Transverse colon (tissue), 4 donors: Measurements from ENCODE around the gene AMPD3. TPM values are rescaled to one million over a fixed set of nuclear protein-coding genes. Genes with fewer than 3 reads are reported as not detected.

Source experiments
- DNase-seq: peaks from one replicate; pipeline ENCODE4 v3.0.0-alpha.2; 2019
- H3K27ac ChIP-seq, 4 donors: fragments of 200-600 bp; sonication (generic); 2 replicates each; pipeline ENCODE4 v1.5.1; 2016 to 2018; ENCODE audit warnings: inconsistent platforms in 4 of 4
- H3K27me3 ChIP-seq: fragments of 200-600 bp; sonication (generic); 2 replicates; pipeline ENCODE4 v1.5.1; 2017; ENCODE audit warnings: inconsistent platforms
- H3K36me3 ChIP-seq, 4 donors: fragments of 200-600 bp; sonication (generic); 2 replicates each; pipeline ENCODE4 v1.5.1; 2017 to 2019; ENCODE audit warnings: inconsistent platforms in 4 of 4
- H3K4me1 ChIP-seq, 4 donors: fragments of 200-600 bp; sonication (generic); 2 replicates each; pipeline ENCODE4 v1.5.1; 2017 to 2020; ENCODE audit warnings: inconsistent platforms in 4 of 4
- H3K4me3 ChIP-seq, 4 donors: fragments of 200-600 bp; sonication (generic); 1 replicate in 1 of 4; 2 replicates in 3 of 4; pipeline versions ENCODE4 v1.5.1 to v1.6.1; 2017 to 2019; ENCODE audit warnings: inconsistent platforms in 4 of 4
- H3K9me3 ChIP-seq, 2 donors: fragments of 200-600 bp; sonication (generic); 2 replicates each; pipeline ENCODE4 v1.5.1; 2017 to 2019; ENCODE audit warnings: inconsistent platforms in 2 of 2
- EP300 ChIP-seq: sonication (generic); formaldehyde crosslinking; IDR thresholded peaks from one replicate; pipeline ENCODE4 v1.6.1; 2017; ENCODE audit warnings: antibody characterized with exemption, low read depth
- POLR2A ChIP-seq: fragments of 450-650 bp; IDR thresholded peaks from one replicate; pipeline ENCODE4 v1.6.1; 2016; ENCODE audit warnings: antibody characterized with exemption, mild to moderate bottlenecking, moderate library complexity
- POLR2AphosphoS5 ChIP-seq, 3 donors: sonication (generic); formaldehyde crosslinking; IDR thresholded peaks; one replicate each; pipeline ENCODE4 v1.6.1; 2016; ENCODE audit warnings: antibody characterized with exemption in 3 of 3
- WGBS, 2 donors: methylation state at CpG; one replicate each; pipeline ENCODE4 v1.1.5; 2018; ENCODE audit warnings: low coverage in 1 of 2; 5-methylcytosine and 5-hydroxymethylcytosine counted together
- in situ Hi-C, 4 donors: fragments of 200-750 bp; cut with MboI; loops; one replicate each; pipeline versions ENCODE4 v1.15.0 to v1.15.1; 2017; ENCODE audit warnings: low sequenced_read_pairs in 3 of 4, low pct_ligation_motif_present in 1 of 4, low pct_unique_long_range_greater_than_20kb in 1 of 4
- intact Hi-C: fragments of 100-400 bp; cut with DNase I; formaldehyde crosslinking; loops from one replicate; pipeline ENCODE4 v1.15.1; 2023; ENCODE audit warnings: low total_unique reads
- total RNA-seq, 4 donors: library from RNA; depleted of rRNA; stranded (reverse); fragments of >200 nt; gene quantifications; one replicate each; pipeline ENCODE4 v1.1.0, GENCODE V29; 2016
- TF ChIP-seq, protein P1 (sequence below), 5 experiments: fragments of 200-600 bp in 3 of 5; fragments of 450-650 bp in 2 of 5; sonication (generic) in 3 of 5; IDR thresholded peaks; 1 replicate in 2 of 5; 2 replicates in 3 of 5; pipeline ENCODE4 v1.5.1; 2016 to 2017; ENCODE audit warnings: antibody characterized with exemption in 5 of 5, inconsistent platforms in 3 of 5, mild to moderate bottlenecking in 2 of 5, moderate library complexity in 1 of 5

Gene AMPD3
- total RNA-seq, 4 donors from 2014 or later = 2.4 to 32.9 (median 11.2) TPM

DNA sequence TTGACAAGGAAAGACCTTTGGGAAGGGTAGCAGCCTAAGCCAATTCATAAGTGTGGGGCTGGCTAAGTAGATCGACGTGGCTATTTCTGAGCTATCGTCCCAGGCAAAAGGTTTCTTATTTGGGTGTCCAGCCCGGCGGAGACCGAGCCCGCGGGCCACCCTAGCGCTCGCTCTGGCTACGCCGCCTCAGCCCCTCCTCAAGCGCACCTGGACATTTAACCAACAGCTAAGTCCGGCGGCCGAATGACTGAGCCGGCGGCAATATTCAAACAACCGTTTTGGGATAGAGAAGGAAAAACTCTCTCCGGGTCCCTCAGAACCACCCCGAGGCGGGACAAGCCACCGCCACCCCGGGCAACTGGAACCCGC lies 85.5 kb downstream of the AMPD3 start:
- intact Hi-C loops = loop anchor here (10.0 kb wide), 1 partner anchor 194 kb away; no protein-coding TSS in a partner anchor
- Histone ChIP-seq H3K4me3 (peak overlapping the region; percentile 61 to 89 (median 72)), H3K9me3 (no peaks in the 10 kb centered on the region), H3K36me3 (no peaks in the 10 kb centered on the region), H3K27me3 (no peaks in the 10 kb centered on the region), H3K4me1 (peaks cover 6 to 18% (median 9%) of the 10 kb centered on the region in 4 donors), H3K27ac (peak overlapping the region; percentile 87 to 94 (median 90))
- WGBS, 2 donors = 0% methylated on average over 2 to 25 of the region's 25 CpGs
- in situ Hi-C loops = loop anchor here in 1 of 4 donors (25.0 kb wide), 1 partner anchor 197 kb away; no protein-coding TSS in a partner anchor
- no peak for TF ChIP-seq EP300
- TF ChIP-seq POLR2A = no peak
- no peak for DNase-seq

DNA sequence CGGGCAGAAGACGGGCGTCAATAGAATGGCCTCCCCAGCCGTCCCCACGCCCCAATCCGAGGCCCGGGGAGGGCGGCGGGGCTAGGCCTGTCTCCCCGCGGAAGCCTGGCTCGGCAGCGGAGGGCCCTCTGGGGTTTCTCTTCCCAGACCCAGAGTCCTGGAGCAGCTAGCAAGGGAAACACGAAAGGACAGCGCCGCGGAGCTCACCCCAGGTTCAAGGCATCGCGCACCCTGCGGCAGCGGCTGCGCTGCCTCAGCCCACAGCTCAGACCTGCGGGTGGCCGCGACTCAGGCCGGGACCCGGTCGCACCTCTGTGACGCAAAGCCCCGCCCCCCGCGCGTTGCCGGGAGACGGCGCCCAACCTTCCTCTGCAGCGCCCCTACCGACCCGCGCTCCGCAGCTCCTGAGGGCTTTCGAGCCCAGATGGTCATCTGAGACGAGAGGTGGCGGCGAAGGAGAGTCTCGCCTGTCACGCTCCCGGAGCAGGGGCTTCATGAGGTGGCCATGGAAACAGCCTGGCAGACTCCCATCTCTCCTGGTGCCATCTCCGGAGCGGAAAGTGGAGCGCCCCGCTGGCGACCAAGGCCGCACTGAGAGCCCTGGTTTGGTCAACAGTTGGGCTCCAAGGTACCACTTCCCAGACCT lies 86.0 kb downstream of the AMPD3 start, which contains the start of gene RNF141:
Gene RNF141, minus strand, starts transcription at position 273 of the 646 bp plus-strand sequence. CDS start 7,029 bp downstream, outside the sequence.
- in situ Hi-C loops = loop anchor here in 1 of 4 donors (25.0 kb wide), 1 partner anchor 196 kb away; no protein-coding TSS in a partner anchor
- 1% methylated on average over 46 of the region's 54 CpGs; no CpG with 5 or more reads in 1 of the 2 donors for WGBS, 2 donors
- Histone ChIP-seq H3K27me3 (no peaks in the 10 kb centered on the region), H3K27ac (peak within 1 kb of the TSS; percentile 87 to 94 (median 90)), H3K4me3 (peak within 1 kb of the TSS; percentile 61 to 89 (median 72)), H3K4me1 (peaks cover 6 to 18% (median 9%) of the 10 kb centered on the region in 4 donors), H3K9me3 (no peaks in the 10 kb centered on the region), H3K36me3 (no peaks in the 10 kb centered on the region)
- intact Hi-C loops = loop anchor here (10.0 kb wide), 1 partner anchor 194 kb away; no protein-coding TSS in a partner anchor
- peak; percentile 96 to 98 (median 98) for TF ChIP-seq POLR2AphosphoS5 (IDR thresholded peaks at IDR 0.05)
- TF ChIP-seq, protein P1, sequence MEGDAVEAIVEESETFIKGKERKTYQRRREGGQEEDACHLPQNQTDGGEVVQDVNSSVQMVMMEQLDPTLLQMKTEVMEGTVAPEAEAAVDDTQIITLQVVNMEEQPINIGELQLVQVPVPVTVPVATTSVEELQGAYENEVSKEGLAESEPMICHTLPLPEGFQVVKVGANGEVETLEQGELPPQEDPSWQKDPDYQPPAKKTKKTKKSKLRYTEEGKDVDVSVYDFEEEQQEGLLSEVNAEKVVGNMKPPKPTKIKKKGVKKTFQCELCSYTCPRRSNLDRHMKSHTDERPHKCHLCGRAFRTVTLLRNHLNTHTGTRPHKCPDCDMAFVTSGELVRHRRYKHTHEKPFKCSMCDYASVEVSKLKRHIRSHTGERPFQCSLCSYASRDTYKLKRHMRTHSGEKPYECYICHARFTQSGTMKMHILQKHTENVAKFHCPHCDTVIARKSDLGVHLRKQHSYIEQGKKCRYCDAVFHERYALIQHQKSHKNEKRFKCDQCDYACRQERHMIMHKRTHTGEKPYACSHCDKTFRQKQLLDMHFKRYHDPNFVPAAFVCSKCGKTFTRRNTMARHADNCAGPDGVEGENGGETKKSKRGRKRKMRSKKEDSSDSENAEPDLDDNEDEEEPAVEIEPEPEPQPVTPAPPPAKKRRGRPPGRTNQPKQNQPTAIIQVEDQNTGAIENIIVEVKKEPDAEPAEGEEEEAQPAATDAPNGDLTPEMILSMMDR (IDR thresholded peaks at IDR 0.05) = peak; percentile 79 to 95 (median 84)
- TF ChIP-seq POLR2A = peak; percentile 96
- no peak for TF ChIP-seq EP300
- DNase-seq = peak; percentile 97

DNA sequence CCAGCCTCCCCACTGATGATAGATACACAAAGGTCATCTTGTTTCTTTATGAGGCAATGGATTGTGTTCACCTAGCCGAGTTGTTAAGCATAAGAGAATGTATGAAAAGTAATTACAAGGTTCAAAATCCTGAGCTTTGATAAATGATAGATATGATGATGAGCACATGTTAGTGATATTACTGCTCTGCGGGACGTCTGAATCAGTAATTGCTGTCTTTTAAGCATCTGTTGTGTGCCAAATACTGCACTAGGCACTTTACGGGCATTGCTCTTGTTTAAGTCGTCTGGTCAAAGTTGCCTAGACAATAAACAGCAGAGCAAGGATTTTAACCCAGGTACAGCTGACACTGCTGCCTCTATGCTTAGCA lies 86.5 kb downstream of the AMPD3 start:
- peak overlapping the region; percentile 87 to 94 (median 90) for H3K27ac ChIP-seq
- H3K36me3 ChIP-seq = no peaks in the 10 kb centered on the region
- TF ChIP-seq POLR2AphosphoS5 (IDR thresholded peaks at IDR 0.05) (no peak), POLR2A (no peak), EP300 (no peak)
- TF ChIP-seq, protein P1 (IDR thresholded peaks at IDR 0.05) = no peak
- in situ Hi-C loops (loop anchor here in 1 of 4 donors (25.0 kb wide), 1 partner anchor 196 kb away; no protein-coding TSS in a partner anchor), intact Hi-C loops (loop anchor here (10.0 kb wide), 1 partner anchor 193 kb away; no protein-coding TSS in a partner anchor)
- WGBS, 2 donors = 23 to 30% methylated on average over 5 of the region's 5 CpGs
- peaks cover 6 to 18% (median 9%) of the 10 kb centered on the region in 4 donors for H3K4me1 ChIP-seq
- no peaks in the 10 kb centered on the region for H3K27me3 ChIP-seq
- H3K4me3 ChIP-seq = peak overlapping the region; percentile 8 to 89 (median 70)
- no peaks in the 10 kb centered on the region for H3K9me3 ChIP-seq
- no peak for DNase-seq

DNA sequence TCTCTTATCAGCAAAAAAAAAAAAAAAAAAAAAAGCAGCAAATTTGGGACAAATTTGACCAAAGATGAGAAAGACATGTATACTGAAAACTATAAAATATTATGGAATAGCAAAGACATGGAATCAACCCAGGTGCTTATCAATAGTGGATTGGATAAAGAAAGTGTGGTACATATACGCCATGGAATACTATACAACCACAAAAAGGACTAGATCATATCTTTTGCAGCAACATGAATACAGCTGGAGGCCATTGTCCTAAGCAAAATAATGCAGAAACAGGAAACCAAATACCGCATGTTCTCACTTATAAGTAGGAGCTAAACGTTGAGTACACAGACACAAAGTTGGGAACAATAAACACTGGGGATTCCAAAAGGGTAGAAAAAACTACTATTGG lies 87.7 kb downstream of the AMPD3 start:
- no peaks in the 10 kb centered on the region for H3K9me3 ChIP-seq
- H3K27me3 ChIP-seq = no peaks in the 10 kb centered on the region
- in situ Hi-C loops = loop anchor here in 1 of 4 donors (25.0 kb wide), 1 partner anchor 195 kb away; no protein-coding TSS in a partner anchor
- no peak overlapping the region for H3K27ac ChIP-seq
- WGBS, 2 donors = 95 to 100% methylated on average over 3 of the region's 3 CpGs
- H3K4me1 ChIP-seq = peaks cover 6 to 18% (median 9%) of the 10 kb centered on the region in 4 donors
- H3K4me3 ChIP-seq = no peak overlapping the region
- TF ChIP-seq POLR2AphosphoS5 (IDR thresholded peaks at IDR 0.05) (no peak), POLR2A (no peak)
- TF ChIP-seq, protein P1 (IDR thresholded peaks at IDR 0.05) = no peak
- intact Hi-C loops = loop anchor here (10.0 kb wide), 1 partner anchor 192 kb away; no protein-coding TSS in a partner anchor
- no peak for DNase-seq
- no peaks in the 10 kb centered on the region for H3K36me3 ChIP-seq
